ENCODE data around the gene EML4.

Gene EML4

GRCh38 chr2:42319265-42319664 lies 150.1 kb downstream of the EML4 start:
- Histone ChIP-seq H3K4me1 (ENCODE audit: insufficient read depth, low read length, poor library complexity, severe bottlenecking) (no peaks in the 10 kb centered on the region), H3F3A (ENCODE audit: low read depth) (no peaks in the 10 kb centered on the region), H3K79me2 (ENCODE audit: insufficient read depth, low read length) (no peaks in the 10 kb centered on the region), H3K27me3 (ENCODE audit: insufficient read depth, low read length, poor library complexity, severe bottlenecking) (no peaks in the 10 kb centered on the region), H3K4me3 (ENCODE audit: low read length, poor library complexity, severe bottlenecking) (no peak overlapping the region), H3K9me2 (replicated peaks; ENCODE audit: low read depth, low read length) (no peaks in the 10 kb centered on the region), H3K4me2 (ENCODE audit: low read depth, low read length, poor library complexity, severe bottlenecking) (no peak overlapping the region), H2AFZ (ENCODE audit: low read length) (no peak overlapping the region), H3K9ac (ENCODE audit: low read depth, low read length, poor library complexity, severe bottlenecking) (no peak overlapping the region), H3K36me3 (ENCODE audit: insufficient read depth, low read length) (peaks cover 7% of the 10 kb centered on the region; the same call in 1 of the 2 replicates), H3K9me3 (ENCODE audit: insufficient read depth, low read depth, low read length) (no peaks in the 10 kb centered on the region), H4K20me1 (ENCODE audit: insufficient read depth, low read length, poor library complexity, severe bottlenecking) (no peaks in the 10 kb centered on the region)
- no peak for TF ChIP-seq CTCF (conservative IDR thresholded peaks at IDR 0.05; ENCODE audit: low read length)
- TF ChIP-seq EZH2phosphoT487 (IDR thresholded peaks at IDR 0.05; ENCODE audit: borderline replicate concordance), result no peak

- Histone ChIP-seq H3K27me3 (ENCODE audit: insufficient read depth, low read length, poor library complexity, severe bottlenecking) (no peaks in the 10 kb centered on the region), H3K36me3 (ENCODE audit: insufficient read depth, low read length) (peaks cover 7% of the 10 kb centered on the region; the same call in 1 of the 2 replicates), H3K9me2 (replicated peaks; ENCODE audit: low read depth, low read length) (no peaks in the 10 kb centered on the region), H3K4me1 (ENCODE audit: insufficient read depth, low read length, poor library complexity, severe bottlenecking) (no peaks in the 10 kb centered on the region), H3K79me2 (ENCODE audit: insufficient read depth, low read length) (no peaks in the 10 kb centered on the region), H3K4me3 (ENCODE audit: low read length, poor library complexity, severe bottlenecking) (no peak overlapping the region), H4K20me1 (ENCODE audit: insufficient read depth, low read length, poor library complexity, severe bottlenecking) (no peaks in the 10 kb centered on the region), H3K9ac (ENCODE audit: low read depth, low read length, poor library complexity, severe bottlenecking) (no peak overlapping the region), H2AFZ (ENCODE audit: low read length) (no peak overlapping the region), H3K9me3 (ENCODE audit: insufficient read depth, low read depth, low read length) (no peaks in the 10 kb centered on the region), H3K4me2 (ENCODE audit: low read depth, low read length, poor library complexity, severe bottlenecking) (no peak overlapping the region), H3F3A (ENCODE audit: low read depth) (no peaks in the 10 kb centered on the region)
- TF ChIP-seq CTCF (conservative IDR thresholded peaks at IDR 0.05; ENCODE audit: low read length), result no peak
- TF ChIP-seq EZH2phosphoT487 (IDR thresholded peaks at IDR 0.05; ENCODE audit: borderline replicate concordance), result no peak
Measured at GRCh38 chr2:42321452-42322064, 152.4 kb downstream of the EML4 start.

GRCh38 chr2:42324244-42324643 lies 155.1 kb downstream of the EML4 start:
- no peak for TF ChIP-seq CTCF (conservative IDR thresholded peaks at IDR 0.05; ENCODE audit: low read length)
- no peak for TF ChIP-seq EZH2phosphoT487 (IDR thresholded peaks at IDR 0.05; ENCODE audit: borderline replicate concordance)
- no peaks in the 10 kb centered on the region for H3K4me1 ChIP-seq (ENCODE audit: insufficient read depth, low read length, poor library complexity, severe bottlenecking)
- no peak overlapping the region for H3K4me2 ChIP-seq (ENCODE audit: low read depth, low read length, poor library complexity, severe bottlenecking)
- no peaks in the 10 kb centered on the region for H3K27me3 ChIP-seq (ENCODE audit: insufficient read depth, low read length, poor library complexity, severe bottlenecking)
- H3K9me3 ChIP-seq (ENCODE audit: insufficient read depth, low read depth, low read length), result no peaks in the 10 kb centered on the region
- H3K9me2 ChIP-seq (replicated peaks; ENCODE audit: low read depth, low read length), result no peaks in the 10 kb centered on the region
- H3K9ac ChIP-seq (ENCODE audit: low read depth, low read length, poor library complexity, severe bottlenecking), result no peak overlapping the region
- H3K4me3 ChIP-seq (ENCODE audit: low read length, poor library complexity, severe bottlenecking), result no peak overlapping the region
- no peaks in the 10 kb centered on the region for H3F3A ChIP-seq (ENCODE audit: low read depth)
- no peaks in the 10 kb centered on the region for H3K79me2 ChIP-seq (ENCODE audit: insufficient read depth, low read length)
- no peak overlapping the region for H2AFZ ChIP-seq (ENCODE audit: low read length)
- no peaks in the 10 kb centered on the region for H4K20me1 ChIP-seq (ENCODE audit: insufficient read depth, low read length, poor library complexity, severe bottlenecking)
- peaks cover 9% of the 10 kb centered on the region; the same call in 1 of the 2 replicates for H3K36me3 ChIP-seq (ENCODE audit: insufficient read depth, low read length)
